ENCODE results near the gene VCAM1.

DNA sequence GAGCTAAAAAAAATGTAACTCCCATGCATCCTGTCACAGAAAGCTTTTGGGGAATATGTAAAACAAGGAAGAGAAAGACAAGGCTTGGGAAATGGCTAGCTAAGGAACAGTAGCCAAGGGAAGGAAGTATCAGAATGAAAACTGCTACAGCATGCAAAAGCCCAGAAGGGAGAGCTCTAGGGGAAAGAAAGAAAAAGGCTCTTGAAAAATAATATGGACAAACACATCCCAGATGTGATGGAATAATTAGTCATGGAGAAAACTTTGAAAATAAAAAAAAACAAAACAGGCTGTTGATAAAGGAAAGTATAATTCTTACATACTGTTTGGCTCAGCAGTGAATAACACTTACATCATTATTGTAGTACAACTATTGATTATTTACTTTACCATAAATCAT, 47.9 kb upstream of the VCAM1 start:
- TF ChIP-seq, protein P1, sequence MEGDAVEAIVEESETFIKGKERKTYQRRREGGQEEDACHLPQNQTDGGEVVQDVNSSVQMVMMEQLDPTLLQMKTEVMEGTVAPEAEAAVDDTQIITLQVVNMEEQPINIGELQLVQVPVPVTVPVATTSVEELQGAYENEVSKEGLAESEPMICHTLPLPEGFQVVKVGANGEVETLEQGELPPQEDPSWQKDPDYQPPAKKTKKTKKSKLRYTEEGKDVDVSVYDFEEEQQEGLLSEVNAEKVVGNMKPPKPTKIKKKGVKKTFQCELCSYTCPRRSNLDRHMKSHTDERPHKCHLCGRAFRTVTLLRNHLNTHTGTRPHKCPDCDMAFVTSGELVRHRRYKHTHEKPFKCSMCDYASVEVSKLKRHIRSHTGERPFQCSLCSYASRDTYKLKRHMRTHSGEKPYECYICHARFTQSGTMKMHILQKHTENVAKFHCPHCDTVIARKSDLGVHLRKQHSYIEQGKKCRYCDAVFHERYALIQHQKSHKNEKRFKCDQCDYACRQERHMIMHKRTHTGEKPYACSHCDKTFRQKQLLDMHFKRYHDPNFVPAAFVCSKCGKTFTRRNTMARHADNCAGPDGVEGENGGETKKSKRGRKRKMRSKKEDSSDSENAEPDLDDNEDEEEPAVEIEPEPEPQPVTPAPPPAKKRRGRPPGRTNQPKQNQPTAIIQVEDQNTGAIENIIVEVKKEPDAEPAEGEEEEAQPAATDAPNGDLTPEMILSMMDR (IDR thresholded peaks at IDR 0.05): no peak
- TF ChIP-seq POLR2A (IDR thresholded peaks at IDR 0.05) (no peak), EP300 (IDR thresholded peaks at IDR 0.05) (no peak)
